H1 (cell line): ENCODE data around the gene SVEP1. TPM values are rescaled to one million over a fixed set of nuclear protein-coding genes. Genes with fewer than 3 reads are reported as not detected.

Experiments used
- CTCF ChIA-PET: fragments of 300-600 bp; sonication (Branson Sonifier 250); formaldehyde crosslinking; loops from one replicate; lab custom pipeline; 2021; ENCODE audit not compliant: partially characterized antibody; lab: Charles Lee
- POLR2A ChIA-PET: fragments of 300-600 bp; sonication (Branson Sonifier 250); formaldehyde crosslinking; loops from one replicate; lab custom pipeline; 2021; ENCODE audit warnings: inconsistent platforms; ENCODE audit not compliant: partially characterized antibody; lab: Charles Lee
- DNase-seq, 2 experiments: peaks; one replicate each; pipeline versions ENCODE4 v3.0.0 to v3.0.0-alpha.2; 2010 to 2022; ENCODE audit warnings: low spot score in 2 of 2, low read depth in 1 of 2, mixed read lengths in 1 of 2
- FAIRE-seq: peaks from 2 replicates; lab custom pipeline; 2011; peaks lifted over from hg19 to GRCh38; lab: Jason Lieb, UNC
- H2AFZ ChIP-seq: 2 replicates; pipeline ENCODE4 v1.8.1; 2012; ENCODE audit warnings: low read length, inconsistent platforms
- H2AK5ac ChIP-seq: 2 replicates; pipeline ENCODE4 v1.6.1; 2013; ENCODE audit warnings: low read depth, low read length
- H2BK120ac ChIP-seq: replicated peaks from 2 replicates; pipeline ENCODE3; 2013; ENCODE audit warnings: low read depth, low read length, inconsistent platforms
- H2BK12ac ChIP-seq: 2 replicates; pipeline ENCODE4 v1.6.1; 2013; ENCODE audit warnings: low read depth, low read length
- H2BK15ac ChIP-seq: 2 replicates; pipeline ENCODE4 v1.6.1; 2013; ENCODE audit warnings: low read length
- H2BK20ac ChIP-seq: 2 replicates; pipeline ENCODE4 v1.6.1; 2013; ENCODE audit warnings: low read length
- H2BK5ac ChIP-seq: 2 replicates; pipeline ENCODE4 v1.6.1; 2013; ENCODE audit warnings: low read depth, low read length
- H3K14ac ChIP-seq: 2 replicates; pipeline ENCODE4 v1.6.1; 2013; ENCODE audit warnings: inconsistent platforms; ENCODE audit not compliant: insufficient read length
- H3K18ac ChIP-seq: 2 replicates; pipeline ENCODE4 v1.6.1; 2013; ENCODE audit warnings: low read length; ENCODE audit errors: extremely low read depth
- H3K23ac ChIP-seq: 2 replicates; pipeline ENCODE4 v1.6.1; 2013; ENCODE audit warnings: inconsistent platforms; ENCODE audit not compliant: insufficient read length
- H3K23me2 ChIP-seq: 2 replicates; pipeline ENCODE4 v1.6.1; 2013; ENCODE audit warnings: low read depth, low read length
- H3K27ac ChIP-seq: 2 replicates; pipeline ENCODE4 v1.6.1; 2011; ENCODE audit warnings: low read depth, low read length, inconsistent platforms
- H3K27me3 ChIP-seq, 4 experiments: replicated peaks in 1 of 4; 1 replicate in 1 of 4; 2 replicates in 3 of 4; pipeline versions ENCODE4 v1.6.1 to v1.8.1; 2011 to 2013; ENCODE audit warnings: low read length in 3 of 4, mild to moderate bottlenecking in 3 of 4, inconsistent platforms in 2 of 4, mixed read lengths in 2 of 4, moderate library complexity in 1 of 4; ENCODE audit not compliant: control insufficient read depth in 3 of 4, insufficient read depth in 3 of 4; ENCODE audit errors: extremely low read depth in 1 of 4
- H3K36me3 ChIP-seq, 4 experiments: 2 replicates each; pipeline versions ENCODE4 v1.6.1 to v1.8.1; 2011 to 2013; ENCODE audit warnings: mild to moderate bottlenecking in 4 of 4, low read length in 3 of 4, moderate library complexity in 2 of 4, control low read depth in 1 of 4, inconsistent platforms in 1 of 4; ENCODE audit not compliant: insufficient read depth in 4 of 4, control insufficient read depth in 2 of 4
- H3K4ac ChIP-seq: replicated peaks from 2 replicates; pipeline ENCODE3; 2013; ENCODE audit warnings: low read length, low read depth, mixed read lengths, inconsistent platforms; ENCODE audit not compliant: insufficient read length
- H3K4me1 ChIP-seq, 4 experiments: replicated peaks in 1 of 4; 1 replicate in 1 of 4; 2 replicates in 3 of 4; pipeline versions ENCODE4 v1.6.1 to v1.8.1; 2011 to 2013; ENCODE audit warnings: low read length in 3 of 4, inconsistent platforms in 2 of 4, mixed read lengths in 1 of 4; ENCODE audit not compliant: insufficient read depth in 4 of 4, control insufficient read depth in 3 of 4
- H3K4me2 ChIP-seq, 2 experiments: 2 replicates each; pipeline versions ENCODE4 v1.6.1 to v1.8.1; 2011 to 2013; ENCODE audit warnings: low read depth in 2 of 2, low read length in 2 of 2, control low read depth in 1 of 2, inconsistent platforms in 1 of 2, mild to moderate bottlenecking in 1 of 2; ENCODE audit not compliant: insufficient read depth in 1 of 2
- H3K4me3 ChIP-seq, 4 experiments: fragments of 200-600, 300-600 bp in 1 of 4; sonication (generic), shearing (Covaris generic), sonication (Bioruptor Twin) in 1 of 4; 2 replicates each; pipeline versions ENCODE4 v1.5.1 to v1.8.1; 2011 to 2016; ENCODE audit warnings: low read length in 4 of 4, low read depth in 3 of 4, control low read depth in 2 of 4, inconsistent platforms in 2 of 4, mild to moderate bottlenecking in 2 of 4, mixed read lengths in 1 of 4, moderate library complexity in 1 of 4; ENCODE audit not compliant: insufficient read depth in 2 of 4; ENCODE audit errors: extremely low read depth in 1 of 4
- H3K56ac ChIP-seq: replicated peaks from 2 replicates; pipeline ENCODE3; 2013; ENCODE audit warnings: low read depth, mild to moderate bottlenecking, mixed read lengths, low read length, inconsistent platforms; ENCODE audit not compliant: insufficient read length
- H3K79me1 ChIP-seq: 2 replicates; pipeline ENCODE4 v1.6.1; 2013; ENCODE audit warnings: low read depth, low read length, control low read depth
- H3K79me2 ChIP-seq, 2 experiments: 2 replicates each; pipeline versions ENCODE4 v1.6.1 to v1.8.1; 2012 to 2013; ENCODE audit warnings: low read length in 2 of 2, mild to moderate bottlenecking in 2 of 2, inconsistent platforms in 1 of 2; ENCODE audit not compliant: insufficient read depth in 2 of 2, control insufficient read depth in 1 of 2
- H3K9ac ChIP-seq, 4 experiments: replicated peaks in 1 of 4; 1 replicate in 1 of 4; 2 replicates in 3 of 4; pipeline versions ENCODE4 v1.6.1 to v1.8.1; 2011 to 2013; ENCODE audit warnings: low read depth in 3 of 4, low read length in 3 of 4, control low read depth in 2 of 4, mild to moderate bottlenecking in 2 of 4, moderate library complexity in 2 of 4, inconsistent platforms in 1 of 4; ENCODE audit errors: extremely low read depth in 1 of 4
- H3K9me3 ChIP-seq, 2 experiments: 2 replicates each; pipeline versions ENCODE4 v1.6.1 to v1.8.1; 2012 to 2013; ENCODE audit warnings: mild to moderate bottlenecking in 2 of 2, moderate library complexity in 2 of 2, control low read depth in 1 of 2, inconsistent platforms in 1 of 2, low read depth in 1 of 2, low read length in 1 of 2, mixed read lengths in 1 of 2; ENCODE audit not compliant: insufficient read depth in 2 of 2
- H4K20me1 ChIP-seq, 2 experiments: replicated peaks in 1 of 2; 2 replicates each; pipeline versions ENCODE3 to v1.8.1; 2011 to 2013; ENCODE audit warnings: inconsistent platforms in 2 of 2, low read length in 2 of 2, mild to moderate bottlenecking in 1 of 2; ENCODE audit not compliant: insufficient read depth in 2 of 2, control insufficient read depth in 1 of 2
- H4K5ac ChIP-seq: 2 replicates; pipeline ENCODE4 v1.6.1; 2013; ENCODE audit warnings: low read length, low read depth, mixed read lengths, inconsistent platforms; ENCODE audit not compliant: insufficient read length
- H4K8ac ChIP-seq: 2 replicates; pipeline ENCODE4 v1.8.0; 2013; ENCODE audit warnings: mild to moderate bottlenecking, moderate library complexity, low read length, inconsistent platforms; ENCODE audit not compliant: insufficient read depth; ENCODE audit errors: extremely low read depth
- H4K91ac ChIP-seq: replicated peaks from 2 replicates; pipeline ENCODE3; 2013; ENCODE audit warnings: low read length, mixed read lengths, inconsistent platforms; ENCODE audit not compliant: insufficient read length
- ATF2 ChIP-seq: IDR thresholded peaks from 2 replicates; pipeline ENCODE4 v1.6.1; 2012; ENCODE audit warnings: low read length, inconsistent platforms
- BCL11A ChIP-seq, 2 experiments: IDR thresholded peaks; one replicate each; pipeline ENCODE4 v1.6.1; 2011; ENCODE audit warnings: low read depth in 2 of 2, low read length in 2 of 2, mild to moderate bottlenecking in 2 of 2
- CBX5 ChIP-seq: fragments of 300-800, 300-1000 bp; sonication (generic); IDR thresholded peaks from 2 replicates; pipeline ENCODE4 v1.7.1; 2016; ENCODE audit warnings: antibody characterized with exemption, low read length, low read depth
- CEBPB ChIP-seq: IDR thresholded peaks from 2 replicates; pipeline ENCODE4 v1.6.1; 2012; ENCODE audit warnings: low read depth, low read length
- CHD1 ChIP-seq: IDR thresholded peaks from 2 replicates; pipeline ENCODE4 v1.6.1; 2012; ENCODE audit warnings: low read depth, low read length, improper control_type of control experiment
- FOSL1 ChIP-seq: IDR thresholded peaks from 2 replicates; pipeline ENCODE4 v1.6.1; 2011; ENCODE audit warnings: mild to moderate bottlenecking, low read depth, low read length, moderate library complexity; ENCODE audit not compliant: insufficient read depth
- PHF8 ChIP-seq: fragments of 200-600 bp; sonication (generic); conservative IDR thresholded peaks from 2 replicates; pipeline ENCODE4 v1.7.1; 2012; ENCODE audit warnings: low read depth, mild to moderate bottlenecking, inconsistent platforms, low read length, moderate library complexity
- POLR2AphosphoS5 ChIP-seq: IDR thresholded peaks from 2 replicates; pipeline ENCODE4 v1.6.1; 2011; ENCODE audit warnings: low read depth, low read length
- POU5F1 ChIP-seq: IDR thresholded peaks from 2 replicates; pipeline ENCODE4 v1.6.1; 2011; ENCODE audit warnings: low read depth, mild to moderate bottlenecking, low read length, moderate library complexity
- RBBP5 ChIP-seq: IDR thresholded peaks from 2 replicates; pipeline ENCODE4 v1.7.1; 2012; ENCODE audit warnings: low read depth, mild to moderate bottlenecking, inconsistent platforms, low read length, moderate library complexity, borderline replicate concordance
- RFX5 ChIP-seq: IDR thresholded peaks from 2 replicates; pipeline ENCODE4 v1.6.1; 2011; ENCODE audit warnings: low read depth, low read length, improper control_type of control experiment, borderline replicate concordance
- SIRT6 ChIP-seq: IDR thresholded peaks from one replicate; pipeline ENCODE4 v1.7.1; 2012; ENCODE audit warnings: low read length, inconsistent platforms
- TCF12 ChIP-seq: IDR thresholded peaks from 2 replicates; pipeline ENCODE4 v1.6.1; 2011; ENCODE audit warnings: low read depth, mild to moderate bottlenecking, low read length
- WGBS, 2 experiments: shearing (Covaris generic) in 1 of 2; methylation state at CpG; one replicate each; pipeline versions ENCODE4 v1.1.6 to v1.1.7; 2013 to 2015; ENCODE audit warnings: low lambda C conversion rate in 2 of 2, mixed read lengths in 2 of 2, inconsistent platforms in 1 of 2, low coverage in 1 of 2, missing lambda C conversion rate in 1 of 2; ENCODE audit not compliant: insufficient replicate concordance in 2 of 2, insufficient coverage in 1 of 2, insufficient read length in 1 of 2; ENCODE audit errors: extremely low coverage in 1 of 2, missing lambda C conversion rate in 1 of 2; 5-methylcytosine and 5-hydroxymethylcytosine counted together
- polyA plus RNA-seq, 7 experiments: library from polyadenylated mRNA; depleted of rRNA in 3 of 7; stranded (reverse) in 5 of 7; unstranded in 2 of 7; fragments of >200 nt in 5 of 7; fragments of 200-250 nt in 2 of 7; gene quantifications; 1 replicate in 5 of 7; 2 replicates in 1 of 7; 4 replicates in 1 of 7; pipeline versions ENCODE4 v1.2.1 to v1.2.3, GENCODE V29; 2011 to 2013; ENCODE audit warnings: missing spikeins in 2 of 7, mixed read lengths in 2 of 7
- total RNA-seq: library from RNA; stranded (reverse); fragmentation: NEBNext Ultra II Directional; extraction: Animal tissue kit (Norgen Biotek cat#: 25700); gene quantifications from 2 replicates; pipeline ENCODE4 v1.2.1, GENCODE V29; 2021

The SVEP1 gene
- total and polyA plus RNA-seq, 2 of the 8 experiments (the other 6 are each of a cell fraction or from before 2014, with no cell fraction given): 0.11 to 0.37 TPM

- Histone ChIP-seq H3K23me2 (no peaks in the 10 kb centered on the region), H3K4me3 (no peak overlapping the region), H4K91ac (no peak overlapping the region), H2AFZ (no peak overlapping the region), H3K18ac (no peak overlapping the region), H3K23ac (no peak overlapping the region), H3K4me1 (no peaks in the 10 kb centered on the region), H2BK20ac (no peak overlapping the region), H2AK5ac (no peak overlapping the region), H2BK12ac (no peak overlapping the region), H3K79me1 (no peaks in the 10 kb centered on the region), H3K9me3 (no peaks in the 10 kb centered on the region), H3K79me2 (no peaks in the 10 kb centered on the region), H3K9ac (no peak overlapping the region), H4K20me1 (no peaks in the 10 kb centered on the region), H3K4me2 (no peak overlapping the region), H3K14ac (no peak overlapping the region), H4K5ac (no peak overlapping the region), H2BK15ac (no peak overlapping the region), H2BK5ac (no peak overlapping the region), H3K36me3 (no peaks in the 10 kb centered on the region), H2BK120ac (no peak overlapping the region), H3K27me3 (peaks cover 0 to 8% (median 4%) of the 10 kb centered on the region in 4 experiments; a peak in 5 of 7 replicates), H3K4ac (no peak overlapping the region), H4K8ac (no peak overlapping the region), H3K27ac (no peak overlapping the region), H3K56ac (no peak overlapping the region)
- FAIRE-seq (no peak), DNase-seq (no peak)
- ChIA-PET CTCF (no interaction called here), POLR2A (interaction anchor here (0.6 to 1.1 kb wide), 2 partner anchors 27 to 276 kb away, joined by 3 read pairs; no protein-coding TSS in a partner anchor)
- WGBS, 2 experiments: 95 to 100% methylated on average over 3 to 6 of the region's 6 CpGs
- TF ChIP-seq RBBP5: no peak
- no peak for TF ChIP-seq CEBPB
- no peak for TF ChIP-seq FOSL1
- no peak for TF ChIP-seq TCF12
- TF ChIP-seq SIRT6: no peak
- TF ChIP-seq RFX5: no peak
- no peak for TF ChIP-seq ATF2
- TF ChIP-seq PHF8: no peak
- TF ChIP-seq BCL11A (IDR thresholded peaks at IDR 0.05; ENCODE audit: low read depth in 2 of 2, low read length in 2 of 2): no peak
- no peak for TF ChIP-seq POLR2AphosphoS5
- no peak for TF ChIP-seq POU5F1
- TF ChIP-seq CHD1: no peak
- no peak for TF ChIP-seq CBX5
These were observed 6.2 kb downstream of the SVEP1 start for GRCh38 chr9:110573305-110573704.
